GM12892 (cell line): ENCODE measurements around the gene UCP1. TPM values are rescaled to one million over a fixed set of nuclear protein-coding genes. Genes with fewer than 3 reads are reported as not detected.

Source experiments
- DNase-seq: peaks from one replicate; pipeline ENCODE4 v3.0.0; 2011; ENCODE audit not compliant: insufficient read length
- FAIRE-seq: peaks from 2 replicates; lab custom pipeline; 2011; peaks lifted over from hg19 to GRCh38; lab: Jason Lieb, UNC
- POLR2A ChIP-seq: IDR thresholded peaks from 2 replicates; pipeline ENCODE4 v1.6.1; 2011; ENCODE audit warnings: low read depth, low read length, control low read depth
- POLR2AphosphoS5 ChIP-seq: IDR thresholded peaks from 2 replicates; pipeline ENCODE4 v1.6.1; 2011; ENCODE audit warnings: low read depth, low read length, control low read depth
- TAF1 ChIP-seq: IDR thresholded peaks from 2 replicates; pipeline ENCODE4 v1.6.1; 2011; ENCODE audit warnings: low read depth, mild to moderate bottlenecking, control low read depth, low read length, borderline replicate concordance
- polyA plus RNA-seq: library from polyadenylated mRNA; unstranded; fragments of >200 nt; gene quantifications from one replicate; pipeline ENCODE4 v1.2.1, GENCODE V29; 2012; ENCODE audit warnings: missing spikeins, inconsistent platforms; ENCODE audit not compliant: missing spikeins

Gene UCP1
- polyA plus RNA-seq, result not detected

DNA sequence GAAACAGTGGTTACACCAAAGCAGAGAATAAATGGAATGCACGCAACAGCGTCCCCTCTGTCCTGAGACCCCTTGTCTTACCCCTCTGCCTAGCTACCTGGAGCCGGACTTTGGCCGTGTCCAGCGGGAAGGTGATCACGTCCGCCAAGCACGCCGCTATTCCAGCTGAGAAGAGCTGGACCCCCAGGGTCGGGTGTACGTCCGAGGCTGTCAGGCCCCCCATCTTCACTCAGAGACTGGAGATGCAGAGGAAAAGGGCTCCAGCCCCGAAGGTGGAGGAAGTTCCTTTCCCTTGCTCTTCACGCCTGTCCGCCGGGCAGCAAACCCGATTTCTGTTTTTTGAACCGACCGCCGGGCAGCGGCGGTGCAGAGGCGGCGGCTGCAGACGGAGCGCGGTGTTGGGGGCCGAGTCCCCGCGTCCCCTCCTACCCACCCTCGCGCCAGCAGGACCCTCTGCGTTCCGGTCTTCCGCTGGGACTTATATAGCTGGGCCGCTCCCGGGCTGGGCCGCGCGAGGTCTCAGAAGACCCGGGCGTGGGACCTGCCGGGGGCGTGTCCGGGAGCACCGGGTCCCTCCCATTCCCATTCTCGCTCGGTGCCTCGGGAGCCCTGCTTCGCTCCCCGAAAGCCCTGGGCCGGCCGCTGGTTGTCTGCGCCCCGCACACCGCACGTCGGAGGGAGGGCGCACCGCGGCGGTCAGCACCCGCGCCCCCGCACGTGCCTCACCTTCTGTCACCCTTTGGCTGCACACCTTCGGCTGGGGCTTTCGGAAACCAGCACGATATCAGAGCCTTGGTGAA lies at the start of gene UCP1:
UCP1 (minus strand) TSS at position 455 of the 800 bp plus-strand sequence; CDS start at position 223, 232 bp downstream.
- DNase-seq, result no peak
- TF ChIP-seq POLR2A, result no peak
- no peak for TF ChIP-seq POLR2AphosphoS5
- no peak for TF ChIP-seq TAF1
- no peak for FAIRE-seq

GRCh38 chr4:140617499-140618248 lies 48.9 kb upstream of the UCP1 start:
- DNase-seq (no peak), FAIRE-seq (no peak)
- TF ChIP-seq POLR2A (no peak), TAF1 (no peak), POLR2AphosphoS5 (no peak)

- TF ChIP-seq TAF1, result no peak
- TF ChIP-seq POLR2AphosphoS5, result no peak
- DNase-seq (no peak), FAIRE-seq (no peak)
Observed at GRCh38 chr4:140615451-140615850, 46.7 kb upstream of the UCP1 start.

GRCh38 chr4:140612357-140612756 lies 43.6 kb upstream of the UCP1 start:
- FAIRE-seq, result no peak
- TF ChIP-seq TAF1, result no peak
- TF ChIP-seq POLR2A, result no peak
- no peak for TF ChIP-seq POLR2AphosphoS5
- DNase-seq, result no peak

- TF ChIP-seq POLR2A (no peak), POLR2AphosphoS5 (no peak), TAF1 (no peak)
- DNase-seq, result no peak
- FAIRE-seq, result no peak
Observed at GRCh38 chr4:140611854-140612253, 43.1 kb upstream of the UCP1 start.

GRCh38 chr4:140609548-140610425 lies 41.0 kb upstream of the UCP1 start:
- TF ChIP-seq TAF1 (no peak), POLR2A (no peak), POLR2AphosphoS5 (no peak)
- DNase-seq (no peak), FAIRE-seq (no peak)

DNA sequence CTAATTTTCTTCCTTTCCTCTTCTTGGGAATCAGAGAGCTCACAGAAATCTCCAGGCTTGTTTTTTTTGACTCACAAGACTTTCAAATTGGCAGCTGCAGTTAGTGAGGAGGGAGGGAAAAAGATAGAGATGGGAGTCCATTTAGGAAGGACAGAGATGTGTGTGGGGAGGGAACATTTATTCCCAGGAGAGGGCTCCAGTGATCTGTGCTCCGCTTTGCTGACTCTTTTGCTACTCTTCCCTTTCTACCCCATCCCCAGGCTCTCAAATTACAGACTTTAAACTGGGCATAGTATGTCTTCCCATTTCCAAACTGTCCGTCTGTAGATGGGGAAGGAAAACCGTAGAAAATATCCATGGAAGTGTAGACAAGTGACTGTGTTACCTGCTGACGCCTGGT lies 39.1 kb upstream of the UCP1 start:
- DNase-seq (no peak), FAIRE-seq (no peak)
- no peak for TF ChIP-seq POLR2A
- no peak for TF ChIP-seq POLR2AphosphoS5
- no peak for TF ChIP-seq TAF1

GRCh38 chr4:140604544-140604943 lies 35.8 kb upstream of the UCP1 start:
- TF ChIP-seq TAF1, result no peak
- DNase-seq (no peak), FAIRE-seq (no peak)

DNA sequence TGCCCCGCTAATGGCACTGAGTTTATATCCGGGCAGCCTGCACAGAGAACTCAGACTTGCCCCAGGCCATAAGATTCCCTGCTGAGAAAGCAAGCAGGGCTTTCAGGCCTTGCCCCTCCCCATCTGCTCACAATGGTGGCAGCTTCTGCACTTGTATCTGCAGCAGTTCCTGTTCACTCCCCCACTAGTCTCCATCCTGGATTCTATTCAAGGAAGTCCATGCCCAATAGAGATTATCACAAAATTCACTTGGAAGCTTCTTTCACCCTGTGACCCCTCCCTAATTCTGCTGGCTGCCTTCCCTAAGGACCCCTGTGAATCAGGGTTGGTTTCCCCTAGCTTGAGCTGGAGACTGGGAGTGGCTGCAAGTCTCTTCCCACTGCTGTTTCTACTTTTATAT lies 34.5 kb upstream of the UCP1 start:
- no peak for FAIRE-seq
- TF ChIP-seq POLR2AphosphoS5, result no peak
- TF ChIP-seq TAF1, result no peak
- TF ChIP-seq POLR2A, result no peak
- no peak for DNase-seq

DNA sequence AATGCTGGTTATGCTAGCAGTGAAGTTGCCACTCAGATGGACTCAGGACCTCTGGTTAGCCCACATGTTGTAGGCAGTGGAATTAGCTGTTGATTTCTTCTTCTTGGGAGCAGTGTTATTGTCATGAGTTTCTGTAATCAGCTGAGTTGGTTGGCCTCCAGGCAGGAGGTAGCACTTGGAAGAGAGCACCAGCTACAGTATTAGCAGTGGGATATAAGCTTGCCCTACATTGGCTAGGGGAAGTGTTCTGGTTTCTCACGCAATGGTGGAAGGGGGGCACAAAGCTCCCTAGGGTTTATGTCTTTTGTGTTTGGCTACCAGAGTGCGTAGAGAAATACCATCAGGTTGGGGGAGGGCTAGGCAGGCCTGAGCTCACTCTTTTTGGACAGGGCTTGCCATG lies 34.0 kb upstream of the UCP1 start:
- DNase-seq (no peak), FAIRE-seq (no peak)
- no peak for TF ChIP-seq TAF1
- TF ChIP-seq POLR2A, result no peak
- no peak for TF ChIP-seq POLR2AphosphoS5

GRCh38 chr4:140600408-140600807 lies 31.6 kb upstream of the UCP1 start:
- DNase-seq (no peak), FAIRE-seq (no peak)
- no peak for TF ChIP-seq POLR2AphosphoS5
- no peak for TF ChIP-seq POLR2A
- TF ChIP-seq TAF1, result no peak
